Activated CD8-positive, alpha-beta memory T cell treated with anti-CD3 and anti-CD28 coated beads, Interleukin-2, amount 50 U/mL, for 48 hours (primary cell): ENCODE results near the gene RUNX3.

ENCODE experiments used
- DNase-seq: peaks from one replicate; pipeline ENCODE4 v3.0.0-alpha.2; 2020

RUNX3 gene

GRCh38 chr1:24859063-24860010, 70.7 kb downstream of the RUNX3 start:
- DNase-seq, result no peak

DNA sequence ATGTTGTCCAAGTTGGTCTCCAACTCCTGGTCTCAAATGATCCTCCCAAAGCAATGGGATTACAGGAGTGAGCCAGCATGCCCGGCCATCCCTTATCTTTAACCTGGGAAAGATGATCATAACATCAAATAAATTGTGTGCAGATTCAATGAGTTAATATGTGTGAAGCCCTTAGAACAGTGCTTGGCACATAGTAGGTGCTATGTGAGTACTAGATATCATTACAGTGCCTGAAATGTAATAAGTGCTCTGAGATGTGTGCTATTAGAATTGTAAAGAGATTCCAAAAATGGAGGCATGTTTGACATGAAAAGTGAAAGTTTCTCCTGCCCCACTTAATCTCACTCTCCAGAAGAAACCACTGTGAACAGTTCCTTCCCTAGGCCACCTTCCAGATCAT, 71.8 kb downstream of the RUNX3 start:
- DNase-seq, result no peak

DNA sequence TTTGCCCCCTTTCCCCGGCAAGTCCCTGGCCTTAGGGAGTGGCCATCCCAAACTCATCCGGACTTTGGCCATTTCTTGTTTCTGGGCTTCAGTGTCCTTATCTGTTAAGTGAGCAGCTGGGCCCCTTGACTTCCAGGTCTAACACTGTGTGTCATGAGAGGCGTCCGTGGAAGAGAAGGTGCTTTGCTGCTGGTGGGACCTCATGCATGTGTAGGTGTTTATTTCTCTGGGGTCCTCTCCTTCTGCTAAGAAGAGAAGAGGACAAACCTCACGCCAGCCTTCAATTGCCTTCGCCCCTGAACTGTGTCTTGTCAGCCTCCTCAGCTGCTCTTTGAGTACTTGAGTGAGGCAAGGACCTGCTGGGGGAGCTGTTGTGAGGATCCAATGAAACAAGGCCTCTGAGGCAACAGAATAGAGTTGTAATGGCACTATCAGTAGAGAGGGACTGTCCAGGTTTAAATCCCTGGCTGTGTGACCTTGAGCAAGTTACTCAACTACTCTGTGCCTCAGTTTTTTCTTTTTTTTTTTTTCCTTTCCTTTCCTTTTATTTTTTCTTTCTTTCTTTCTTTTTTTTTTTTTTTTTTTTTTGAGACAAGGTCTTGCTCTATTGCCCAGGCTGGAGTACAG, 72.5 kb downstream of the RUNX3 start:
- DNase-seq, result peak; percentile 40

DNA sequence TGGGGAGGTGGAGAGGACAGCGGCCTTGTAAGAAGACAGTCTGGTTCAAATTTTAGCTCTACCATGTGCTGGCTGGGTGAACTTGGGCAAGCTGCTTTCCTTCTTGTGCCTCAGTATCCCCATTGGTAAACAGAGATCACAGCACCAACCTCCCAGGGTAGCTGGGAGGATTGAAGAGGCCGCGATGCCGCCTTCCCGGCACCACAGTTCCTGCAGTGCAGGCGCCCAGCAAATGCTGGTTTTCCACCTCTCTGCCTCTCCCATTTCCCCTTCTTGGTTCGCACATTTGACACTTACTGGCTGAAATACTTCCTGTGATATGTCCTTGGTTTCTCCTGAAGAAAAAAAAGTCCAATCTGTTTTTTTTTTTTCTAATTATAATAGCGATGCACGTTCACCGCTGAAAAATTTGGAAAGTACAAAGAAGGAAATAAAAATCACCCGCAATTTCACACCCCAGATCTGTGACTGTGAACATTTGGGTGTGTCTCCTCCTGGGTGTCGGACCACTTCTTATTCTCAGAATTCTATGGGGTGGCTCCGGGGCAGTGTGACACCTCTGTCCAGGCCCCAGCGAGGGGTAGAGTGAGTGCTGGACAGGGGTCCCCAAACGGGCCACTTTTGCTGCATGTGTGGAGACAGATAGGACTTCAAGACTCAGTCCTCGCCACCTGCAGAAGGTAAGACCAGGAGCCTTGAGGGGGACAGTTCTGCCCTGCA, 73.1 kb downstream of the RUNX3 start:
- DNase-seq, result peak; percentile 42

GRCh38 chr1:24855474-24855873, 74.6 kb downstream of the RUNX3 start:
- DNase-seq, result no peak

DNA sequence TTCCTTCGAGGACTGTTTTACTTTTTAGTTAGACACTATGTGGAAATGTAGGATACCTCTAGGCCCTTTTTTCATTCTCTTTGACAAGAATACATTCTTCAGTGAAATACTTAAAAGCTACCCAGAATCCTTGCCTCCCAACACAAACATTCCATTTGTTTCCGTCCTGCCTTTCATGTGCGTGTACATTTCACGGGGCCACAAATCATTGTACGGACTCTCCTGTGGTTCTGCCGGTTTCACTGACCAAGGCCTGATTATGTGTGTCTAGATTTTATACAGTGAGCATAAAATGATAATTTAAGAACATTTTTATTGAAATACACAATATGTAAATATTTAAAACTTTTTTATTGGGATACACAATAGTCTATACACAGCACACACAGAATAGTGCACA, 76.4 kb downstream of the RUNX3 start:
- DNase-seq, result no peak

- DNase-seq, result no peak
Measured at GRCh38 chr1:24850328-24850920, 79.7 kb downstream of the RUNX3 start.

GRCh38 chr1:24849672-24850295, 80.3 kb downstream of the RUNX3 start:
- DNase-seq, result peak; percentile 50
